GM23338 (cell line): ENCODE results near the gene KRT8. TPM values are rescaled to one million over a fixed set of nuclear protein-coding genes. Genes with fewer than 3 reads are reported as not detected.
A peak's percentile ranks its signal among the peaks of the same experiment; 100 is the strongest.

Experiments
- ATAC-seq: fragments of 200-7000 bp; cut with Tn5 transposase; 3 replicates; pipeline ENCODE4 v1.9.1; 2020
- DNase-seq: peaks from one replicate; pipeline ENCODE4 v3.0.0-alpha.2; 2015; ENCODE audit warnings: low spot score
- H2AFZ ChIP-seq: fragments of 200-600 bp; sonication (generic); 2 replicates; pipeline ENCODE4 v1.8.0; 2016; ENCODE audit warnings: antibody characterized with exemption, mild to moderate bottlenecking, moderate library complexity
- H3F3A ChIP-seq: fragments of 200-600 bp; sonication (generic); replicated peaks from 2 replicates; pipeline ENCODE4 v1.8.0; 2017; ENCODE audit warnings: antibody characterized with exemption, mixed run types, low read depth
- H3K27ac ChIP-seq: fragments of 200-600 bp; sonication (generic); 2 replicates; pipeline ENCODE4 v1.6.1; 2016; ENCODE audit warnings: low read depth
- H3K27me3 ChIP-seq: fragments of 200-600 bp; sonication (generic); 2 replicates; pipeline ENCODE4 v1.8.0; 2016; ENCODE audit warnings: mild to moderate bottlenecking, mixed run types, moderate library complexity; ENCODE audit not compliant: insufficient read depth
- H3K36me3 ChIP-seq: fragments of 200-600 bp; sonication (generic); 2 replicates; pipeline ENCODE4 v1.8.0; 2016; ENCODE audit warnings: mild to moderate bottlenecking; ENCODE audit not compliant: insufficient read depth
- H3K4me1 ChIP-seq: fragments of 200-600 bp; sonication (generic); 2 replicates; pipeline ENCODE4 v1.8.0; 2016; ENCODE audit warnings: mild to moderate bottlenecking, moderate library complexity; ENCODE audit not compliant: insufficient read depth
- H3K4me2 ChIP-seq: fragments of 200-600 bp; sonication (generic); 2 replicates; pipeline ENCODE4 v1.7.1; 2017; ENCODE audit warnings: mixed run types
- H3K4me3 ChIP-seq: fragments of 200-600 bp; sonication (generic); 2 replicates; pipeline ENCODE4 v1.6.1; 2016; ENCODE audit warnings: mixed run types
- H3K79me2 ChIP-seq: fragments of 200-600 bp; sonication (generic); replicated peaks from 2 replicates; pipeline ENCODE4 v1.8.0; 2017; ENCODE audit warnings: mild to moderate bottlenecking; ENCODE audit not compliant: insufficient read depth
- H3K9me2 ChIP-seq: fragments of 200-600 bp; sonication (generic); 2 replicates; pipeline ENCODE4 v1.8.0; 2017; ENCODE audit not compliant: insufficient read depth
- H4K20me1 ChIP-seq: fragments of 200-600 bp; sonication (generic); replicated peaks from 2 replicates; pipeline ENCODE4 v1.8.0; 2017; ENCODE audit warnings: mild to moderate bottlenecking; ENCODE audit not compliant: insufficient read depth
- H3K27ac Mint-ChIP-seq: 2 replicates; pipeline ENCODE4 v1.8.0; 2020; ENCODE audit warnings: inconsistent platforms, mild to moderate bottlenecking, moderate library complexity, mixed read lengths
- H3K27me3 Mint-ChIP-seq: 3 replicates; pipeline ENCODE4 v1.8.0; 2022; ENCODE audit warnings: low read depth, mild to moderate bottlenecking, moderate library complexity, mixed read lengths, inconsistent platforms; ENCODE audit not compliant: insufficient read depth, poor library complexity
- H3K36me3 Mint-ChIP-seq: 3 replicates; pipeline ENCODE4 v1.8.0; 2021; ENCODE audit warnings: low read depth, mild to moderate bottlenecking, inconsistent platforms, moderate library complexity, mixed read lengths
- H3K4me1 Mint-ChIP-seq: 3 replicates; pipeline ENCODE4 v1.8.0; 2020; ENCODE audit warnings: mild to moderate bottlenecking, inconsistent platforms, mixed read lengths
- H3K4me3 Mint-ChIP-seq: 3 replicates; pipeline ENCODE4 v1.8.0; 2021; ENCODE audit warnings: moderate library complexity, mild to moderate bottlenecking, inconsistent platforms, mixed read lengths
- H3K9me3 Mint-ChIP-seq: 3 replicates; pipeline ENCODE4 v1.8.0; 2020; ENCODE audit warnings: moderate library complexity, mild to moderate bottlenecking, inconsistent platforms, mixed read lengths
- CTCF ChIP-seq, 2 experiments: fragments of 200-600 bp in 1 of 2; sonication (generic) in 1 of 2; conservative IDR thresholded peaks; 2 replicates each; pipeline versions ENCODE4 v1.5.1 to v1.6.1; 2016 to 2017; ENCODE audit warnings: antibody characterized with exemption in 2 of 2, low read depth in 2 of 2, mild to moderate bottlenecking in 2 of 2, moderate library complexity in 1 of 2
- EZH2 ChIP-seq: fragments of 200-600 bp; sonication (generic); IDR thresholded peaks from one replicate; pipeline ENCODE4 v1.8.0; 2017; ENCODE audit warnings: antibody characterized with exemption, mild to moderate bottlenecking, low read depth; ENCODE audit not compliant: unreplicated experiment
- EZH2phosphoT487 ChIP-seq: fragments of 200-600 bp; sonication (generic); IDR thresholded peaks from one replicate; pipeline ENCODE4 v1.8.1; 2018; ENCODE audit warnings: antibody characterized with exemption; ENCODE audit not compliant: unreplicated experiment
- JUNB ChIP-seq: IDR thresholded peaks from one replicate; pipeline ENCODE4 v1.6.1; 2016; ENCODE audit warnings: antibody characterized with exemption; ENCODE audit not compliant: unreplicated experiment
- NANOG ChIP-seq: IDR thresholded peaks from 2 replicates; pipeline ENCODE4 v1.6.1; 2016; ENCODE audit warnings: antibody characterized with exemption, borderline replicate concordance
- ZNF114 ChIP-seq: fragments of 250-450 bp; sonication (Bioruptor Pico); IDR thresholded peaks from 2 replicates; pipeline ENCODE4 v1.5.0; 2020; ENCODE audit warnings: mild to moderate bottlenecking, moderate library complexity
- ZNF331 ChIP-seq: fragments of 250-450 bp; sonication (Bioruptor Pico); IDR thresholded peaks from 2 replicates; pipeline ENCODE4 v1.5.0; 2020; ENCODE audit warnings: low read depth, mild to moderate bottlenecking, moderate library complexity
- polyA plus RNA-seq: library from polyadenylated mRNA; unstranded; fragments of >200 nt; fragmentation: Nextera tagmentation; extraction: Ambion mirVana; gene quantifications from 2 replicates; pipeline ENCODE4 v1.2.1, GENCODE V29; 2016
- total RNA-seq: library from RNA; depleted of rRNA; stranded (reverse); fragments of >200 nt; shearing (Covaris generic); gene quantifications from 2 replicates; pipeline ENCODE4 v1.2.3, GENCODE V29; 2014
- TF ChIP-seq, protein P1 (sequence below): fragments of 250-450 bp; sonication (Bioruptor Pico); IDR thresholded peaks from 2 replicates; pipeline ENCODE4 v1.5.0; 2020; ENCODE audit warnings: mild to moderate bottlenecking, moderate library complexity

The KRT8 gene
- total and polyA plus RNA-seq, 2 experiments from 2014 or later: 250 to 322 TPM

GRCh38 chr12:52913431-52913821 is 8.6 kb upstream of the KRT8 start:
- Histone ChIP-seq H3K27ac (no peak overlapping the region), H3K4me1 (peaks cover 25% of the 10 kb centered on the region), H3K4me2 (no peak overlapping the region), H3K4me3 (no peak overlapping the region), H3K9me2 (no peaks in the 10 kb centered on the region), H3K79me2 (no peaks in the 10 kb centered on the region), H3K36me3 (no peaks in the 10 kb centered on the region), H3K27me3 (no peaks in the 10 kb centered on the region), H4K20me1 (no peaks in the 10 kb centered on the region), H3F3A (no peaks in the 10 kb centered on the region), H2AFZ (no peak overlapping the region)
- Mint-ChIP-seq H3K27ac (no peak overlapping the region), H3K4me3 (no peak overlapping the region), H3K9me3 (no peaks in the 10 kb centered on the region), H3K27me3 (peaks cover 7% of the 10 kb centered on the region), H3K36me3 (no peaks in the 10 kb centered on the region), H3K4me1 (peaks cover 19% of the 10 kb centered on the region)
- no peak for TF ChIP-seq ZNF114 (CRISPR knock-in tag)
- DNase-seq (no peak), ATAC-seq (no peak)

GRCh38 chr12:52912711-52913430 is 8.0 kb upstream of the KRT8 start:
- no peak overlapping the region for H2AFZ ChIP-seq
- peaks cover 30% of the 10 kb centered on the region for H3K4me1 ChIP-seq
- no peaks in the 10 kb centered on the region for H3K79me2 ChIP-seq
- no peak overlapping the region for H3K27ac ChIP-seq
- H3K4me2 ChIP-seq: no peak overlapping the region
- no peaks in the 10 kb centered on the region for H3K9me2 ChIP-seq
- DNase-seq (no peak), ATAC-seq (no peak)
- H3K4me3 ChIP-seq: no peak overlapping the region
- Mint-ChIP-seq H3K4me3 (no peak overlapping the region), H3K4me1 (peaks cover 24% of the 10 kb centered on the region), H3K9me3 (no peaks in the 10 kb centered on the region), H3K36me3 (no peaks in the 10 kb centered on the region), H3K27me3 (peaks cover 7% of the 10 kb centered on the region), H3K27ac (no peak overlapping the region)
- no peaks in the 10 kb centered on the region for H3F3A ChIP-seq
- H4K20me1 ChIP-seq: no peaks in the 10 kb centered on the region
- H3K36me3 ChIP-seq: no peaks in the 10 kb centered on the region
- TF ChIP-seq JUNB (no peak), ZNF331 (CRISPR knock-in tag) (no peak), EZH2 (no peak), CTCF (conservative IDR thresholded peaks at IDR 0.05; ENCODE audit: low read depth in 2 of 2) (no peak), NANOG (no peak)
- H3K27me3 ChIP-seq: no peaks in the 10 kb centered on the region

GRCh38 chr12:52910248-52910883 is 5.5 kb upstream of the KRT8 start:
- Histone ChIP-seq H4K20me1 (no peaks in the 10 kb centered on the region), H3K4me1 (peaks cover 50% of the 10 kb centered on the region), H3K4me3 (no peak overlapping the region), H3F3A (no peaks in the 10 kb centered on the region), H2AFZ (no peak overlapping the region), H3K4me2 (peak overlapping the region; percentile 51; the same call in 1 of the 2 replicates), H3K79me2 (no peaks in the 10 kb centered on the region), H3K27me3 (no peaks in the 10 kb centered on the region), H3K9me2 (no peaks in the 10 kb centered on the region), H3K36me3 (no peaks in the 10 kb centered on the region), H3K27ac (no peak overlapping the region)
- Mint-ChIP-seq H3K4me3 (no peak overlapping the region), H3K27ac (peak overlapping the region; percentile 51), H3K9me3 (no peaks in the 10 kb centered on the region), H3K36me3 (no peaks in the 10 kb centered on the region), H3K27me3 (peaks cover 22% of the 10 kb centered on the region), H3K4me1 (peaks cover 47% of the 10 kb centered on the region)
- DNase-seq (no peak), ATAC-seq (no peak)
- TF ChIP-seq, protein P1, sequence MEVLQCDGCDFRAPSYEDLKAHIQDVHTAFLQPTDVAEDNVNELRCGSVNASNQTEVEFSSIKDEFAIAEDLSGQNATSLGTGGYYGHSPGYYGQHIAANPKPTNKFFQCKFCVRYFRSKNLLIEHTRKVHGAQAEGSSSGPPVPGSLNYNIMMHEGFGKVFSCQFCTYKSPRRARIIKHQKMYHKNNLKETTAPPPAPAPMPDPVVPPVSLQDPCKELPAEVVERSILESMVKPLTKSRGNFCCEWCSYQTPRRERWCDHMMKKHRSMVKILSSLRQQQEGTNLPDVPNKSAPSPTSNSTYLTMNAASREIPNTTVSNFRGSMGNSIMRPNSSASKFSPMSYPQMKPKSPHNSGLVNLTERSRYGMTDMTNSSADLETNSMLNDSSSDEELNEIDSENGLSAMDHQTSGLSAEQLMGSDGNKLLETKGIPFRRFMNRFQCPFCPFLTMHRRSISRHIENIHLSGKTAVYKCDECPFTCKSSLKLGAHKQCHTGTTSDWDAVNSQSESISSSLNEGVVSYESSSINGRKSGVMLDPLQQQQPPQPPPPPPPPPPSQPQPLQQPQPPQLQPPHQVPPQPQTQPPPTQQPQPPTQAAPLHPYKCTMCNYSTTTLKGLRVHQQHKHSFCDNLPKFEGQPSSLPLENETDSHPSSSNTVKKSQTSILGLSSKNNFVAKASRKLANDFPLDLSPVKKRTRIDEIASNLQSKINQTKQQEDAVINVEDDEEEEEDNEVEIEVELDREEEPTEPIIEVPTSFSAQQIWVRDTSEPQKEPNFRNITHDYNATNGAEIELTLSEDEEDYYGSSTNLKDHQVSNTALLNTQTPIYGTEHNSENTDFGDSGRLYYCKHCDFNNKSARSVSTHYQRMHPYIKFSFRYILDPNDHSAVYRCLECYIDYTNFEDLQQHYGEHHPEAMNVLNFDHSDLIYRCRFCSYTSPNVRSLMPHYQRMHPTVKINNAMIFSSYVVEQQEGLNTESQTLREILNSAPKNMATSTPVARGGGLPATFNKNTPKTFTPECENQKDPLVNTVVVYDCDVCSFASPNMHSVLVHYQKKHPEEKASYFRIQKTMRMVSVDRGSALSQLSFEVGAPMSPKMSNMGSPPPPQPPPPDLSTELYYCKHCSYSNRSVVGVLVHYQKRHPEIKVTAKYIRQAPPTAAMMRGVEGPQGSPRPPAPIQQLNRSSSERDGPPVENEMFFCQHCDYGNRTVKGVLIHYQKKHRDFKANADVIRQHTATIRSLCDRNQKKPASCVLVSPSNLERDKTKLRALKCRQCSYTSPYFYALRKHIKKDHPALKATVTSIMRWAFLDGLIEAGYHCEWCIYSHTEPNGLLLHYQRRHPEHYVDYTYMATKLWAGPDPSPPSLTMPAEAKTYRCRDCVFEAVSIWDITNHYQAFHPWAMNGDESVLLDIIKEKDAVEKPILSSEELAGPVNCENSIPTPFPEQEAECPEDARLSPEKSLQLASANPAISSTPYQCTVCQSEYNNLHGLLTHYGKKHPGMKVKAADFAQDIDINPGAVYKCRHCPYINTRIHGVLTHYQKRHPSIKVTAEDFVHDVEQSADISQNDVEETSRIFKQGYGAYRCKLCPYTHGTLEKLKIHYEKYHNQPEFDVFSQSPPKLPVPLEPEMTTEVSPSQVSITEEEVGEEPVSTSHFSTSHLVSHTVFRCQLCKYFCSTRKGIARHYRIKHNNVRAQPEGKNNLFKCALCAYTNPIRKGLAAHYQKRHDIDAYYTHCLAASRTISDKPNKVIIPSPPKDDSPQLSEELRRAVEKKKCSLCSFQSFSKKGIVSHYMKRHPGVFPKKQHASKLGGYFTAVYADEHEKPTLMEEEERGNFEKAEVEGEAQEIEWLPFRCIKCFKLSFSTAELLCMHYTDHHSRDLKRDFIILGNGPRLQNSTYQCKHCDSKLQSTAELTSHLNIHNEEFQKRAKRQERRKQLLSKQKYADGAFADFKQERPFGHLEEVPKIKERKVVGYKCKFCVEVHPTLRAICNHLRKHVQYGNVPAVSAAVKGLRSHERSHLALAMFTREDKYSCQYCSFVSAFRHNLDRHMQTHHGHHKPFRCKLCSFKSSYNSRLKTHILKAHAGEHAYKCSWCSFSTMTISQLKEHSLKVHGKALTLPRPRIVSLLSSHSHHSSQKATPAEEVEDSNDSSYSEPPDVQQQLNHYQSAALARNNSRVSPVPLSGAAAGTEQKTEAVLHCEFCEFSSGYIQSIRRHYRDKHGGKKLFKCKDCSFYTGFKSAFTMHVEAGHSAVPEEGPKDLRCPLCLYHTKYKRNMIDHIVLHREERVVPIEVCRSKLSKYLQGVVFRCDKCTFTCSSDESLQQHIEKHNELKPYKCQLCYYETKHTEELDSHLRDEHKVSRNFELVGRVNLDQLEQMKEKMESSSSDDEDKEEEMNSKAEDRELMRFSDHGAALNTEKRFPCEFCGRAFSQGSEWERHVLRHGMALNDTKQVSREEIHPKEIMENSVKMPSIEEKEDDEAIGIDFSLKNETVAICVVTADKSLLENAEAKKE (CRISPR knock-in tag): no peak
- TF ChIP-seq JUNB: no peak
- TF ChIP-seq EZH2phosphoT487: no peak
